Fibroblast of upper back skin (primary cell): ENCODE results near the gene CPSF4.
A peak's percentile ranks its signal among the peaks of the same experiment; 100 is the strongest.
"Not testable (repeated sequence)": the region's sequence is repeated elsewhere in the genome, so short reads cannot be mapped to it uniquely, and the experiment has no call there.

Experiments used
- DNase-seq: peaks from one replicate; pipeline ENCODE4 v3.0.0-alpha.2; 2013

CPSF4 gene

GRCh38 chr7:99497766-99498545 is 59.2 kb downstream of the CPSF4 start:
- no peak for DNase-seq

- no peak for DNase-seq
Measured at GRCh38 chr7:99498546-99498944, 59.8 kb downstream of the CPSF4 start.

DNA sequence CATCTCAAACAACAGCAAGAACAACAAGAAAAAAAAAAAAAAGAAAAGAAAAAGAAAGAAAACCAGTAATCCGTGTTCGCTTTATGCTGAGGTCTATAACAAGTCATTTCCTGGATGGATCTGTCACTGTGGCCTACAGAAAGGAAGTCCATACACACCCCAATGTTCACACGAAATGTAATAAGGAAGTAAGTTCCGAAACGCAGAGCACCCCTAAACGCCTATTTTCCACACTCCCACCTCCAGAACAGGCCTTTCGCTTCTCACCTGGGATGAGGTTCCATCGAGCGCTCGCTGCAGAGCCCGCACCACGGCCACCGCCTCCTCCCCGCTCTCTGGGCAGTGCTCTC is 60.6 kb downstream of the CPSF4 start:
- DNase-seq, result no peak

DNA sequence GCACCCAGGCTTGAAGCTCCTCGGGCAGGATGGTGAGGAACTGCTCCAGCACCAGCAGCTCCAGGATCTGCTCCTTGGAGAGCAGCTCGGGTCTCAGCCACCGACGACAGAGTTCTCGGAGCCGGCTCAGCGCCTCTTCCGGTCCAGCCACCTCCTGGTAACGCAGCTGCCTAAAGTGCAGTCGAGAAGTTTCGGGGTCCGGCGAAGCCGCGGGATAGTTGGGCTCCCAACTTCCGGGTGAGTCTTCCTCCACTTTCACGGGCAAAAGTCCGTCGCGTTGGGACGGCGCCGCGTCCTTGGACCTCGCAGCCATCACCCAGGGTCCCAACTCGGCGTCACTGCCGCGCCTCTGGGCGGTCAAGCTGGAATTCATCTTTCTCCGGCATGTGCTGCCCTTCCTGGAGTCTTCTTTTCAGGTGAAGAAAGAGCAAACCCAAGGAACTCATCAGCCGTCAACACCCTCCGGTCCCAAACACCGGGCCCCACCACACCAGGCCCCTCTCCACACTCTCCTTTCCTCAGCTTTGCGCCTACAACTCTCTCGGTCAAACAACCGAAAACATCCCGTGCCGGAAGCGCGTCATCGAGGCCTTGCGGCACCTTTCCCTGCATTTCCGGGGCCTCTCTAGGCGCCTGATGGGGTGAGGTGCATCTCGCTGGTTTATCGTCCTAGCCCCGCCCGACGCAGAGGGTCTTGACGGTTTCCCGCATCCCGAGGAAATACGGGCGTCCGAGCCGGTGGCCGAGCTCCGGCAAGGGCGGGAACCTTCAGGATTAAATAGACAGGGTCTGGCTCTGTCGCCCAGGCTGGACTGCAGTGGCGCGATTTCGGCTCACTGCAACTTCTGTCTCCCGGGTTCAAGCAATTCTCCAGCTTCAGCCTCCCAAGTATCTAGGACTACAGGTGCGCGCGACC is 61.2 kb downstream of the CPSF4 start, which contains the start of gene ZNF394:
TSS of gene ZNF394 (minus strand) at position 561 of the 916 bp plus-strand sequence. CDS start at position 373, 188 bp downstream.
- DNase-seq, result peak; percentile 91

GRCh38 chr7:99500637-99501009 is 61.9 kb downstream of the CPSF4 start:
- no peak for DNase-seq

DNA sequence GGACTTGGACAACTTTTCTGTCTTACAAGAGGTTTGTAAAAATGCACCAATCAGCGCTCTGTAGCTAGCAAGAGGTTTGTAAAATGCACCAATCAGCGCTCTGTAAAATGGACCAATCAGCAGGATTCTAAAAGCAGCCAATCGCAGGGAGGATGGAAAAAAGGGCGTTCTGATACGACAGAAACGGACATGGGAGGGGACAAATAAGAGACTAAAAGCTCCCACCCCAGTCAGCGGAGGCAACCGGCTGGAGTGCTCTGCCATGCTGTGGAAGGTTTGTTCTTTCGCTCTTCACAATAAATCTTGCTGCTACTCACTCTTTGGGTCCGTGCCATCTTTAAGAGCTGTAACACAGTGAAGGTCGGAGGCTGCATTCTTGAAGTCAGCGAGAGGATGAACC is 62.5 kb downstream of the CPSF4 start:
- not testable (repeated sequence) for DNase-seq

DNA sequence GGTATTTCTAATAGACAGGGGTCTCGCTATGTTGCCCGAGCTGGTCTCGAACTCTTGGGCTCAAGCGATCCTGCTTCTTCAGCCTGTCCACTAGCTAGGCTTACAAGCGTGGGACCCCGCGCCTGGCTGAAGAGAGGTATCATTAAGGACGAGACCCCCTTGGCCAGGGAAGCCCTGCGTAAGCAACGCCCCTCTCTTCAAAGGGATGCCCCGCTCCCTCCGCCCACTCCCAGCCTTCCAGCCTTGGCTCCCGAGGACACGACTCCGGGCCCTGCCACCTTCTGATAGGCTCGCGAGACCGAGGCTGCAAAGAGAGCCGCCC is 65.5 kb downstream of the CPSF4 start:
- peak; percentile 98 for DNase-seq

DNA sequence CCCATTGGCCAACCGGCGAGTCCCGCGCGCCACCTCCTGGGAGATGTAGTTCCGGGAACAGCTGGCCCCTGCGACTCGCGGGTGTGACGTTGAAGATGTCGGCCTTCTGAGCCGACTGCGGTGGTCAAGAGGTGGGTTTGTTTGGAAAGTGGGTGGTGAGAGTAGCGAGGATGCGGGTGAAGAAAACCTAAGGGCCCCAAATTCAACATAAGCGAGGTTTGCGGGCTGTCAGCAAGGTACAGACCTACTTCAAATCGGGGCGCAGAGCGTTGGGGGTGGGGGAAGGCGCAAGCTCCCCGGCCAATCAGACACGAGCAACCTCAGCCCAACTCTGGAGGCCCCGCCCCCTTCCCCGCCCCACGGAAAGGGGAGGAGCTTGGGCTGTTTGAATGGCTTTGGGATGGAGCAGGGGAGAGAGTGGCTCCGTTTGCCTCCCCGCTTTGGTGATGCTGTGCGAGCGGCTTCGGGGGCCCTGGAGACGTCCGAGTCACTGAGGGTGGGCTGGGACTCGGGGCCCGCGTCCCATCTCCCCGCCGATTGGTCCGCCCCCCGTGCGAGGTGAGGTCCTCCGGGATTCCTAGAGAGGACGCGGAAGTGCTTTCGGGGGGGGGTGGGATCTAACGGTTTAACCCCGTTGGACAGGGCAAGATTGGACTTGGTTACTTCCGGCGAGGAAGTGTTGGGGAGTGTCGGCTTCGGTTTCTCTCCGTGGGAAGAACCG is 66.0 kb downstream of the CPSF4 start, which contains the start of gene ZKSCAN5:
TSS of gene ZKSCAN5 (plus strand) at position 60 of the 721 bp plus-strand sequence. CDS start 1,383 bp downstream, outside the sequence.
- DNase-seq, result peak; percentile 94

GRCh38 chr7:99505324-99505662 is 66.5 kb downstream of the CPSF4 start:
- DNase-seq, result no peak
